Stimulated activated CD8-positive, alpha-beta memory T cell treated with anti-CD3 and anti-CD28 coated beads, Interleukin-7, amount 100 ng/mL, for 48 hours (primary cell): Measurements from ENCODE around the gene KRTAP4-5.
"Not testable (repeated sequence)": the region's sequence is repeated elsewhere in the genome, so short reads cannot be mapped to it uniquely, and the experiment has no call there.

Experiments used
- DNase-seq, 2 donors: peaks; one replicate each; pipeline ENCODE4 v3.0.0-alpha.2; 2020; ENCODE audit warnings: low read depth in 1 of 2; ENCODE audit errors: extremely low read depth in 1 of 2

KRTAP4-5 gene

DNA sequence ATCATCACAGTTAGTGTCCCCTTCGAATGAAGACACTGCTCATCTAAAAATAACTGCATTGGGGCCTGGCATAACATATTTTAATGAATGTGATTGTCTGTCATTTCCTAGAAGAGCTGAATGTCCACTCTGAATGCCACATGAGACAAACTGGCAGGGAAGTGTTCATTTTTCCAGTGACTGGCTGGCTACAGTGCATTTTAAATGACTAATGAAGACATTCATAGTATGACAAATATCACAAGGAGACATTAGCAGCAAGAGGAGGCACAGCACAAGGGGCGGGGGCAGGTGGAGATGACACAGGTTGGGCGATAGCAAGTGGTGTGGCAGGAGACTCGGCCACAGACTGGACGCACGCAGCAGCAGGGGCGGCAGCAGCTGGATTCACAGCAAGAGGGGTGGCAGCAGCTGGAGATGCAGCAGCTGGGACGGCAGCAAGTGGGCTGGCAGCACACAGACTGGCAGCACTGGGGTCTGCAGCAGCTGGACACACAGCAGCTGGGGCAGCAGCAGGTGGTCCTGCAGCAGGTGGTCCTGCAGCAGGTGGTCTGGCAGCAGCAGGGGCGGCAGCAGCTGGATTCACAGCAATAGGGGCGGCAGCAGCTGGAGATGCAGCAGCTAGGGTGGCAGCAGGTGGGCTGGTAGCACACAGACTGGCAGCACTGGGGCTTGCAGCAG, 514 bp downstream of the KRTAP4-5 start:
- not testable (repeated sequence) for DNase-seq

DNA sequence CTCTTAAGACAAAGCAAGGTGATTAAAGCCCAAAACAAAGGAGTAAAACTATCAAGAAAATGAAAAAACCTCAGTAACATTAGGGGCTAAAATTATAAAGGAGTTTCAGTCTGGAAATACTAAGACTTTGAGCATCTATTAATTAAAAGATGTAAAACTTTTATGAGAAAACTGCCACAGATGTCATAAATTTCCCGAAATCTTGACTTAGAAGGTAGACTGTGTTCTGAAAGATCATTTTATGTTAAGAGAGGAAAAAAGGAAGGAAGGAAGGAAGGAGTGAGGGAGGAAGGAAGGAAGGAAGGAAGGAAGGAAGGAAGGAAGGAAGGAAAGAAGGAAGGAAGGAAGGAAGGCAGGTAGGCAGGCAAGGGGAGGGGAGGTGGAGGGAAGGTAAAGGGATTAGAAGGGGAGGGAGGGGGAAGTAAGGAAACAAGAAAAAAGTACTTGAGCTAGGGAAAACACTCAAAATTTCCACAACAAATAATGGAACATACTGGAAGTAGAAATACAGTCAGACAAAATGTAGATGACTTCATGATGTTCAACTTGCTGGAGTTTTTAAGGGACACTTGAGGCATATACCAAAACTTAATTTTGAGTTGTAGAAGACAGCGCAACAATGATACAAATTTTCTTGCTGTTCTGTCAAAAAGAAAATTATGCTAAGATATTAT, 2.0 kb downstream of the KRTAP4-5 start:
- no peak for DNase-seq

DNA sequence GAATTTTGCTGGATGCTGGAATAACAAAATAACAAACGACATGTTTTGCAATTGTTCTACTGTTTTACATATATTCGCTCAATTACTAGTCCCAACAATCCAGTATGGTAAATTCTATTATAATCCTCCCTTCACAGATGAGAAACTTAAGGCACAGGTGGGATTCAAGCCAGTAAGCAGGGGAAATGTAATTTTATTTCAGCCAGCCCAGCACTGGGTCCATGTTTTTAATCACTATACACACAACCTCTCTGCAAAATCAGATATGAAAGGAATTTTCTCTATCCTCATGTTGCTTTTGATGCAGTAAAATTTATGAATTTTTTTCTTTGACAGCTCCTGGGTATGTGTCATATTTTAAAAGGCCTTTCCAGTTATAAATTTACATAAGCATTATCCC, 4.4 kb downstream of the KRTAP4-5 start:
- DNase-seq = no peak

DNA sequence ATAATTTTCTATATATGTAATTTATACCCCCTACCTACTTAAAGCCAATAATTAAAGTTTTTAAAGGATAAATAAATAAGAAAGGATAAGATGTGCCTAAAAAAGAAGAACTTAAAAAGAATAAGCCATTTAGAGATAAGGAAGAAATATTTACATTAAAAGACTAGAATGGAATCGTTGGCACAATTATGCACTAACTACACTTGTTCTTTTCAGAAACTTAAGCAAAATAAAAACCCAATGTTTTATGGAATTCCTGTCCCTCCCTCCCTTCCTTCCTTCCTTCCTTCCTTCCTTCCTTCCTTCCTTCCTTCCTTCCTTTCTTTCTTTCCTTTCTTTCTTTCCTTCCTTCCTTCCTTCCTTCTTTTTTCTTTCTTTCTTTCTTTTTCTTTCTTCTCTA, 4.8 kb downstream of the KRTAP4-5 start:
- no peak for DNase-seq

DNA sequence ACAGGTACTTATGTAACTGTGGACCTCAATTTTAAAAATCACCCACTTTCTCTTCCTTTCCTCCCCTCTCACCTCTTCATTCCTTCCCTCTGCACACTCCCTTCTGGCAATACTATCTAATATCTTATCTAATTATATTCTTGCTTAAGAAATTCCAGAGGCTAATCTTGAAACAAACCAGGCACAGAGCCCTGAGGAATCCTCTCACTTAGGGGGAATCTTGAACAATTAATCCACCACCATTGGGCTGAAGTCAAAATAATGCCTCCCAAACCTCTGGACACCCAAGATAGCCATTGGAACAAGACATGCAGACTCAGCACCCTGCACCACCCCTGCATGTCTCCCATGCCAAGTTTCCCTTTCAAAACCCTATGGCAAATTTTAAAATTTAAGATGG, 8.3 kb downstream of the KRTAP4-5 start:
- DNase-seq = no peak

GRCh38 chr17:41140360-41141131, 9.1 kb downstream of the KRTAP4-5 start, which contains the start of gene KRTAP4-6:
Gene KRTAP4-6, minus strand, starts transcription at chr17:41140544. Its CDS starts 57 bp downstream, at chr17:41140487.
- no peak for DNase-seq

- DNase-seq = not testable (repeated sequence)
Observed at GRCh38 chr17:41139865-41140264, 9.8 kb downstream of the KRTAP4-5 start.

DNA sequence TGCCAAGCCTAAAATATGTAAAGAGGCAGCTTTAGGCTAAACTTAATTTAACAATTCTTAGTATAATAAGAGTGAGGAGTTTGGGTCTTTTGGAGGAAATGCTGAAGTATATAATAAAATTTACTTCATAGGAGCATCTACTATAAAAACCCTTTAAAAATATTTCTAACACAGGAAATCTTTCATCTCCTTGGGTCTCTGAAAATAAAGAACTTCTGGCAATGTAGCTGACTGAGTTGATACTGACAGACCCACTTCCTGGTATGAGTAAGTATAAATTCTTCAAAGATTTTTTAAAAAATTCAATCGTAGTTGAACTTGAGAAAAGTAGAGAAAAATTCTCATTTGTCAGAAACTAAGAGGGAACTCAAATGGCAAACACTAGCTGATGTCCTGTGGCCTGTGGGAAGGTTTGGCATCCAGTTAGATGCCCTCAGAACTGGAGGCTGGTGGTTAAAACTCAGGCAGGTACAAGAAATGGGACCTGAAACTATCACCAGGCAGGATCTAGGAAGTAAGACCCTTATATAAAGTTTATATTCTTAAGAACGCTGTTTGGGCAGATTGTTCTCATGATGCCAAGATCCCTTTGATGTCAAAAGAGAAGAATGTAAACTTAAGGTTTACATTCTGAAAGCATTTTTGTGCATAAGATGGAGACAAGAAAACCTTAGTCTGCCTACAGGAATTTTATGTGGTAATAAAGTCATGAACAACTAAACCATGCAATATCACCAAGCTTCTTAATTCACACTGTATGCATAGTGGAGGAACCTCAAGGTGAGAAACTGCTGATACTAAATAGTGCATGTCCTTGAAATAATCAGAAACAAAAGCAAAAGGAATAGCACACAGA, 15.5 kb downstream of the KRTAP4-5 start:
- no peak for DNase-seq

GRCh38 chr17:41131979-41132378, 17.6 kb downstream of the KRTAP4-5 start:
- DNase-seq = no peak

DNA sequence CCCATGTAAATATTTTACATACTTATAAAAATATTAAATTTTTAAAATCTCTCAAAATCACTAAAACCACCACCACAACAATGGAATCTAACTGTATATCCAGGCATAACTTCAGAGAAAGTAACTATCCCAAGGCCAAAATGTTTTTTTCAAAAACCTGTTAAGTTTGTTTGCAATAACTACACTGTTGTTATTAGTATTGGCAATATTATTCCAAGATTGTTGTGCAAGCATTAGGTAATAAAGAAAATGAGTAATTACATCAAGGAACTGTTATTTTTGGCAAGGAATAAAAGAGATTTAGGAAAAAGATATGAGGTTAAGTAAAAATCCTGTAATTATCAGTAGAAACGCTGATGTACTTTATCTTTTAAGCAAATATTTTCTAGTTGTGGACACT, 22.3 kb downstream of the KRTAP4-5 start:
- no peak for DNase-seq

DNA sequence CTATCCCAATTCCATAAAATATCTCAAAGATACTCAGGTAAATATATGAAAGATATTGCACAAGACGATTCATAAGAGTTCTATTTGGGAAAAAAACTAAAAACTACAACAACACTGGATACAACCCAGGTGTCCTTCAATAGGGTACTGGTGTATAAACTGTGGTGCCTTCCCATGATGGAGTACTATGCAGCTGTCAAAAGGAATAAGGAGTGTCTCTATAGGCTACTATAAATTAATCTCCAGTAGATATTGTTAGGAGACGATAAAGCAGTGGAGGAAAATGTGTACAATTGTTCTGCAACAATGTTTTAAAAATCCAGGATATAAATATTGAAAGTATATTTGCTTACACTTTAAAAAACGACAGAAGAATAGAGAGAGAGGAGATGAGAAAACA, 23.2 kb downstream of the KRTAP4-5 start:
- DNase-seq = no peak

GRCh38 chr17:41125064-41125463, 24.6 kb downstream of the KRTAP4-5 start:
- DNase-seq = no peak

GRCh38 chr17:41123991-41124371, 25.6 kb downstream of the KRTAP4-5 start, which contains the start of gene KRTAP4-12:
Gene KRTAP4-12, minus strand, starts transcription at chr17:41124182. Its CDS starts 60 bp downstream, at chr17:41124122.
- not testable (repeated sequence) for DNase-seq

GRCh38 chr17:41123292-41123990, 26.2 kb downstream of the KRTAP4-5 start:
- not testable (repeated sequence) for DNase-seq

GRCh38 chr17:41121742-41122141, 27.9 kb downstream of the KRTAP4-5 start:
- DNase-seq = no peak

DNA sequence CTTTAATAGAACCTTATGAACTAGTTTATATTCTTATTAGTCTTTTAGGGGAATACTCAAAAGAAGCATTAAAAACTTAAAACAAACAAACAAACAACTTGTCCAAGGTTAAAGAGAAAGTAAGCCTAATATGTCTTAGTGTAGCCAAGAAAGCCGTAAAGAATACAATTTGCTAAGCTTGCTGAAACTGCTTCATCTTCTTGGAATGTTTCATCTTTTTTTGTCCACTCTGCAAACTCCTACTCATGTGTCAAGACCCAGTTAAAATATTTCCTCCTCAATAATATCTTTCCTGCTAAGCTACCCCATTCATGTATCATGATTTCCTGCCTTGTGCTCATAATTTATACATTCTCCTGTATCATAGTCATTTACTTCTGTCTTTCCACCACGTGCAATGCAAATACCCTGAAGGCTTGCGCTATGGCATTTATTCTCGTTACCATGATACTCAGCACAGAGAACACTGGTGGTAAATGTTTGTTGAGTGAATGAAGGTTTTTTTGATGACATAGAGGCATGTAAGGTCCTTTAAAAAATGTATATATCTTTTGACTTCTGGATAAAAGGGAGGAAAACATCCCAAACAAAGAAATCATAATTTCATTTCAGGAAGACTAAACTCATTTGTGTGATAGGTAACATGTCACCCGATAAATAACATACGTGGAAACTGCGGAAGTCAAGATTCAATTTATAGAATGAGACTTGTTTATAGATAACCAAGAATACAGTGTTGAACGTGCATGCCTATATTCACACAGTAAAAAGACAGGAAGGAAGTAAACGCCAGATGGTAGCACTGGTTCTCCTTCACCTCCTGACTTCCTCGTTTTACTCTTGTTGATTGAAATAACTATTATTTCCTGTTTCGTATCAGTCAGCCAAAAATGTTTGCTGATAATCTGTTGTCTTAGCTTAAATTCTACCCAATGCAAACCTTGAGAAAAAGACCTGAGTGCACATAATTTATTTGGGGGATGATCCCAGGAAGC, 29.6 kb downstream of the KRTAP4-5 start:
- DNase-seq = not testable (repeated sequence)

DNA sequence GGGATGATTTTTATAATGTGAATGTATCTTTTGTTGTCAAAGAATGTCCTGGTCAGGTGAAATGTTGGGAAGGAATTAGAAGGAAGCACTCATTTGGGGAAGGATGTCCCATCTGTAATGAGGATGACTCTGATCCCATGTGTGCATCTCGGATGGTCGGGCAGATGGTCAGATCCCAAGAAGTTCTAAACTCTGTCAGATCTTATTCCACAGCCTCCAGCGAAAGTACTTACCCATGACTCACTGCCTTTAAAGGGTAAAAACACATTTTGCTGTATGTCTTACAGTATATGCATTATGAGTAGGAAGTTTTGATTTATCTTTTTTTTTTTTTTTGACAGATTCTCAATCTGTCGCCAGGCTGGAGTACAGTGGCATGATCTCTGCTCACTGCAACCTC, 30.9 kb downstream of the KRTAP4-5 start:
- no peak for DNase-seq

DNA sequence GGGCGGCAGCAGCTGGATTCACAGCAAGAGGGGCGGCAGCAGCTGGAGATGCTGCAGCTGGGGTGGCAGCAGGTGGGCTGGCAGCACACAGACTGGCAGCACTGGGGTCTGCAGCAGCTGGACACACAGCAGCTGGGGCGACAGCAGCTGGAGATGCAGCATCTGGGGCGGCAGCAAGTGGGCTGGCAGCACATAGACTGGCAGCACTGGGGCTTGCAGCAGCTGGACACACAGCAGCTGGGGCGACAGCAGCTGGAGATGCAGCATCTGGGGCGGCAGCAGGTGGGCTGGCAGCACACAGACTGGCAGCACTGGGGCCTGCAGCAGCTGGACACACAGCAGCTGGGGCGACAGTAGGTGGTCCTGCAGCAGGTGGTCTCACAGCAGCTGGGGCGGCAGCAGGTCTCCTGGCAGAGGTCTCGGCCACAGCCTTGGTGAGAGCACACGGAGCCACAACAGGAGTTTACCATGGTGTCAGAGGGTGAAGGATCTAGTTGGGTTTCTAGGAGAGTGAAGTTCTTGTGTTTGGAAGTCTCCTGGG, 31.7 kb downstream of the KRTAP4-5 start, which contains the start of gene KRTAP4-11:
Gene KRTAP4-11, minus strand, starts transcription at position 528 of the 541 bp plus-strand sequence. Its CDS starts 58 bp downstream, at position 470.
- DNase-seq = not testable (repeated sequence)
